ENCODE measurements around the gene OSBPL5. TPM values are rescaled to one million over a fixed set of nuclear protein-coding genes. Genes with fewer than 3 reads are reported as not detected.

Gene OSBPL5
- total RNA-seq, 1 experiment from 2014 or later = 16.1 TPM

- Histone ChIP-seq H3K4ac (ENCODE audit: low read depth, low read length) (no peak overlapping the region), H2BK12ac (ENCODE audit: insufficient read length, low read depth, low read length) (no peak overlapping the region), H3K79me2 (ENCODE audit: insufficient read depth, low read length) (no peaks in the 10 kb centered on the region), H3K4me2 (ENCODE audit: insufficient read depth, insufficient read length, low read length) (no peak overlapping the region), H3T11ph (ENCODE audit: low read length) (no peak overlapping the region), H3K23me2 (ENCODE audit: insufficient read length, low read depth, low read length, poor library complexity, severe bottlenecking) (no peaks in the 10 kb centered on the region), H3K9me3 (ENCODE audit: control insufficient read depth, low read depth, low read length) (no peaks in the 10 kb centered on the region), H2BK20ac (ENCODE audit: low read depth, low read length, poor library complexity, severe bottlenecking) (no peak overlapping the region), H4K5ac (ENCODE audit: insufficient read length, low read depth, low read length) (no peak overlapping the region), H2BK15ac (ENCODE audit: low read depth, low read length) (no peak overlapping the region), H3K4me1 (ENCODE audit: insufficient read depth, low read length) (no peaks in the 10 kb centered on the region), H4K8ac (replicated peaks; ENCODE audit: insufficient read length, low read depth, low read length) (no peak overlapping the region), H3K79me1 (ENCODE audit: insufficient read depth, low read depth, low read length, poor library complexity, severe bottlenecking) (no peaks in the 10 kb centered on the region), H3K56ac (ENCODE audit: insufficient read length, low read depth, low read length) (no peak overlapping the region), H3K14ac (ENCODE audit: insufficient read depth, low read length) (no peak overlapping the region), H2AK5ac (ENCODE audit: insufficient read length, low read length) (no peak overlapping the region), H2BK5ac (ENCODE audit: insufficient read length, low read length) (no peak overlapping the region), H3K27me3 (ENCODE audit: insufficient read depth, low read length) (no peaks in the 10 kb centered on the region), H3K27ac (ENCODE audit: insufficient read length, low read depth, low read length) (no peak overlapping the region), H2BK120ac (ENCODE audit: low read depth, low read length, poor library complexity, severe bottlenecking) (no peak overlapping the region), H3K23ac (ENCODE audit: insufficient read length, low read depth, low read length) (no peak overlapping the region), H4K20me1 (ENCODE audit: control insufficient read depth, insufficient read depth, insufficient read length) (no peaks in the 10 kb centered on the region), H3K18ac (ENCODE audit: insufficient read length, low read depth, low read length) (no peak overlapping the region), H4K91ac (ENCODE audit: insufficient read length, low read depth, low read length) (no peak overlapping the region), H3K9ac (ENCODE audit: extremely low read depth, insufficient read length, low read length) (no peak overlapping the region), H2AFZ (ENCODE audit: low read length) (no peak overlapping the region)
- Mint-ChIP-seq H3K9me3 (peaks cover 4 to 5% of the 10 kb centered on the region in 2 experiments; a peak in 2 of 5 replicates), H3K27ac (peak overlapping the region in 2 of 3 experiments; percentile 6 to 24; a peak in 2 of 7 replicates), H3K27me3 (ENCODE audit: low read depth) (peaks cover 3% of the 10 kb centered on the region; the same call in 1 of the 2 replicates), H3K36me3 (ENCODE audit: insufficient read depth in 1 of 3, low read depth in 3 of 3) (peaks cover 2 to 10% (median 3%) of the 10 kb centered on the region in 3 experiments; a peak in 6 of 7 replicates), H3K4me3 (no peak overlapping the region), H3K4me1 (peaks cover 12 to 24% of the 10 kb centered on the region in 2 experiments)
- WGBS (ENCODE audit: extremely low coverage, insufficient read length, low lambda C conversion rate) = no CpG with 5 or more reads among the region's 15 CpGs
- no peak for DNase-seq
- no peak for TF ChIP-seq CTCF (conservative IDR thresholded peaks at IDR 0.05)
Measured at GRCh38 chr11:3095712-3096361, 69.3 kb downstream of the OSBPL5 start.
